Measurements from ENCODE around the gene DGAT2.

DGAT2 gene

GRCh38 chr11:75826461-75827230 lies 58.1 kb downstream of the DGAT2 start:
- no peak for DNase-seq (ENCODE audit: low spot score)

DNA sequence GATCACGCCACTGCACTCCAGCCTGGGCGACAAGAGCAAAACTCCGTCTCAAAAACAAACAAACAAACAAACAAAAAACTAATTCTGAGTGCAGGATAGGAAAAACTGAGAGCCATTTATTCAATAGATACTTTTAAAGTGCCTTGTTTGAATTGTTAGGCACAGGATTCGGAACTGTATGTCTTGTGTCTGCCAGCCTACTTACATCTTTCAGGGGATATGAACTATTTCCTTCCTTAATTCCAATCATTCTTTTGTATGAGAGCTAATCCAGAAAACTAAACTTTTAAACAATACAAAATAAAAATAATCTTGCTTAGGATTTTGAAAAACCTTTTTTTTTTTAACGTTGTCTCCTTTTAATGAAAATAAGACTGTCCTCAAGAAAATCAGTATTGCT lies 59.0 kb downstream of the DGAT2 start:
- no peak for DNase-seq (ENCODE audit: low spot score)

DNA sequence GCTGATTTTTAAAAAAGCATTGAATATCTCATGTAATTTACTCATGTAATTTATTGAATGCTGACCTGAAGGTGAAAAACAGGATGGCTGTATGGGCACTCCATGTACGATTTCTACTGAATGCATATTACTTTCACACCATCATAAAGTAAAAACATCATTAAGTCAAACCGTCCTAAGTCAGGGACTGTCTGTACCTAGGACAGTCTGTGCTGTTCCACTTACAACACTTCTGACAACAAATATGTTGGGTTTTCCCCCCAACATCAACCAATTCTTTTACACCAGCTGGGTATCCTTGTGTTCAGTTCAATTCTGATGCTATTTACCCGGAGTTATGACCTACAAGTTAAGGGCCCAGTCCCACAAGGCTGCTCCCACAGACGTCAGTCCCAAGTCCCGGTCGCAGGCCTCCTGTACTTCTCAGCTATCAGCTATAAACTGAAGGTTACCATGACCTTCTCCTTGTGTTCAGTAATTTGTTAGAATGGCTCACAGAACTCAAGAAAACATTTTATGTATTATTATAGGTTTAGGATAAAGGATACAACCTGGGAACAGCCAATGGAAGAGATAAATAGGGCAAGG lies 63.4 kb downstream of the DGAT2 start:
- DNase-seq (ENCODE audit: low spot score), result no peak

DNA sequence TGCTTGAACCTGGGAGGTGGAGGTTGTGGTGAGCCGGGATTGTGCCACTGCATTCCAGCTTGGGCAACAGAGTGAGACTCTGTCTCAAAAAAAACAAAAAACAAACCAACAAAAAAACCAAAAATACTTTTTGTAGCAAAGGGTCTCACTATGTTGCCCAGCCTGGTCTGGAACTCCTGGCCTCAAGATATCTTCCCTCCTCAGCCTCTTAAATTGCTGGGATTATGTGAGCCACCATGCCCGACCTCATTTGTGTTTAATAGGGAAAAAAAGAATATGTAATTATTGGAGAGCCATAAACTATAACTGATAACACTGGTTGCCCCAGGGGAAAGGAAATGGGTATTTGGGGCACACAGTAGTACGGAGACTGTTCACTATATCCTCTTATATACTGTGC lies 66.2 kb downstream of the DGAT2 start:
- DNase-seq (ENCODE audit: low spot score), result no peak

DNA sequence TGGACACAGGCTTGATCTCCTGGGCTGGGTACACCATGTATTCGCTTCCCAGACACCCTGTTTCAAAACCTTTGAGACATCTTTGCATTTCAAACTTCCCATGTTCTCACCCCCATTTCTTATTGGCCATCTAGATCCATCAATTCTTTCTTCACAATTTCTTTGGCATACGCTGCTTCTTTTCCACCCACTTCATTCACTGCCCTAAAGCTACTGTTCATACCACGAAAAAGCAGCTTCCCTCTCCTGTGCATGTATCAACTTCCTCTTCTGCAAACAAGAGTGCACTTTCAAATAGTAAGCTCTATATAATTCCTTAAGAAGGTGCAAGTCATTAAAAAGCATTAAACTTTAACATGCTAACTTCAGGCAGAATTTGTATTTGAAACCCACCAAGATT lies 67.8 kb downstream of the DGAT2 start:
- no peak for DNase-seq (ENCODE audit: low spot score)

DNA sequence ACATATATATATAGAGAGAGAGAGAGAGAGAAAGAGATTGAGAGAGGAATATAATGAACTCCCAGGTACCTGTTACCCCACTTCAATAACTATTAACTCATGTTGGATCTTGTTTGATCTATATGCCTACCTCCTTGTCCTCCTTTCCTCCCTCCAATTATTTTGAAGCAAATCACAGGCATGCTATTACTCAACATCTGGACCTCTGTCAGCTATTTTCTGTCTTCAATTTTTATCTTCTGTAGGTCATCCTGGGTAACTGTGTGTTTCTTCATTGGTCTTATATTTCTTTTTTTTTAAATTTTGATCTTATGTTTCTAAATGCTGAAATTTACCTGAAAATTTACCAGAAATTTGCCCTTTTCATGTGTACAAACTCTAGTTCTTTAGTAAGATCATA lies 71.3 kb downstream of the DGAT2 start:
- no peak for DNase-seq (ENCODE audit: low spot score)

DNA sequence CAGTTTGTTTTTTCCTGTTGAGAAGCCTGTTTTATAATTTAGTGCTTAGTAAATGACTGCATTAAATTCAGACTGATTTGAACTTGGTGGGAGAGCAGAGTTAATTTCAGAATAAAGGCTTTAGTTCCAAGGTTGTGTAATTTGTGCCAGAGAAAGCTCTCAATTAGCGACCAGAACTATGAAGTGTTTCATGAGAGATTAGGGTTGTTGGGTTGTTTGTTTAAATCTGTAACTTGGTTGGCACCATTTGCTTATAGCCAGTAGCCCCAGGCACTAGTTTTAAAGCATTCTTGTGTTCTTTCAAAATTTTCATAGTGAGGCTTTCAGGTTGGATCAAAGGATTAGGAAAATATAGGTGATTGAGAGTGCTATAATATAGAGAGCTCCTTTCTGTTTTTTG lies 71.9 kb downstream of the DGAT2 start:
- DNase-seq (ENCODE audit: low spot score), result no peak

GRCh38 chr11:75841739-75842138 lies 73.2 kb downstream of the DGAT2 start:
- DNase-seq (ENCODE audit: low spot score), result no peak

GRCh38 chr11:75845324-75845723 lies 76.7 kb downstream of the DGAT2 start:
- no peak for DNase-seq (ENCODE audit: low spot score)

DNA sequence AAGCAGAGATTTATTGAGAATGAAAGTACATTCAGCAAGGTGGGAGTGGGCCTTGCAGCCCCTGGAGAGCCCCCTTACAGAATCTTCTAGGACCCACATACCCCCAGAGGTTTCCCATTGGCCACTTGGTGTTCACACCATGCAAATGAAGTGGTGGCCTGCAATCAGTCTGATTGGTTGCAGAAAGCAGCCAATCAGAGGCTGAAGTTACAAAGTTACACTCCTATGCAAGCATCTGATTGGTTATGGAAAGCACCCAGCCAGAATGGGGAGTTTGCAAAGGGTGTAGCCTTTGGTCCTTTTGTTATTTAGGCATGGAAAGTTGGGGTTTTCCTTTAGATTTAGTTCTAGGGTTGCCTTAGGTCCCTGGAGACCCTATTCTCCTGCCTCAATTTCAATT lies 81.3 kb downstream of the DGAT2 start:
- no peak for DNase-seq (ENCODE audit: low spot score)

DNA sequence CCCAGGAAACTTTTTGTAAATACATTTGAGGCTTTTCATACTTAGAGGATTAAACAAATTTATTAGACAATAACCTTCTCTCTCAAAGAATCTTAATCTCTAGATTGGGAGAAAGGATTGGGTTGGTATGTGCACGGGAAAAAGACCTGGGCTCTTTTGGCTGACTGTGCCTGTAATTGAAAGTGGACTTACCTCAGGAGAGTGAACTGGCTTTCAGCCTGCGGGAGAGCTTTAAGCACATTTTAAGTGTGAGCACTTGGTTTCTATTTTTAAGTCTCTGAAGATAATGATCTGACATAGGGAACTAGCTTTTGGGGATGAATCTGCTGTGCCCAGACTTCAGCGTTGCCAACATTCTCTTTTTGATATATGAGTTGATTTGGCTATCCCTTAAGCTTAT lies 82.2 kb downstream of the DGAT2 start:
- no peak for DNase-seq (ENCODE audit: low spot score)
